HG03064 (cell line): Measurements from ENCODE around the gene KRT81.
"Not testable (repeated sequence)": the region's sequence is repeated elsewhere in the genome, so short reads cannot be mapped to it uniquely, and the experiment has no call there.

Source experiments
- ATAC-seq: cut with Tn5 transposase; IDR thresholded peaks from one replicate; pipeline ENCODE4 v1.9.1; 2021; ENCODE audit warnings: low read depth; ENCODE audit not compliant: unreplicated experiment

The KRT81 gene

DNA sequence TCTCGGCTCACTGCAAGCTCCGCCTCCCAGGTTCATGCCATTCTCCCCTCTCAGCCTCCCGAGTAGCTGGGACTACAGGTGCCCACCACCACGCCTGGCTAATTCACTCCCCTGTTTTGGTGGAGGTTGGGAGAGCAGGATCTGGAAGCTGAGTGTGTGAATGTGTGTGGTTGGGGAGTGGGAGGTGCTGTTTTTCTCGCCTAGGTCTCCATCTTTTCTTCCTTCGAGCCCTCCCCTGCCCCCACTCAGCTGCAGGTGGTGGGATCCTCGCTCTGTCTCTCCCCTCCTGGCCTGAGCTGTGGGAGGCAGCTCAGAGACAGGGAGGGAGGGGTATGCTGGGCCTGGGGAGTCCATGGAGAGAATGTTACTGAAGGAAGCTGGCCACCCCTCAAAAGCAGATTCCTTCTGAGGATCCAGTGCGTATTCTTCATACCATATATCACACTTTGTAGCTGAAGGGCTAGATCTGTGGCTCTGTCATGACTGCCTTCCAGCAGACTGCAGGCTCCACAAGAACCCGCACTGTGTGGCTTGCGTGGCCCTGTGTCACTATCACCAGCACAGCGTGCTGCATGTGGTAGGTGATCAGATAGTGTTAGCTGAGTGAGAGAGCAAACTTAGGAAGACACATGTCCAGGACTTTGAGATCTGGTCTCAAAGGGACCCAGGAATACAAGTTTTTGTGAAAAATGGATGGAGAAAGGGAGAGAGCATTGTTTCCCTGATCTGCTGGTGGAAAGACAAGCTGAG lies 27.1 kb upstream of the KRT81 start:
- ATAC-seq: no peak

DNA sequence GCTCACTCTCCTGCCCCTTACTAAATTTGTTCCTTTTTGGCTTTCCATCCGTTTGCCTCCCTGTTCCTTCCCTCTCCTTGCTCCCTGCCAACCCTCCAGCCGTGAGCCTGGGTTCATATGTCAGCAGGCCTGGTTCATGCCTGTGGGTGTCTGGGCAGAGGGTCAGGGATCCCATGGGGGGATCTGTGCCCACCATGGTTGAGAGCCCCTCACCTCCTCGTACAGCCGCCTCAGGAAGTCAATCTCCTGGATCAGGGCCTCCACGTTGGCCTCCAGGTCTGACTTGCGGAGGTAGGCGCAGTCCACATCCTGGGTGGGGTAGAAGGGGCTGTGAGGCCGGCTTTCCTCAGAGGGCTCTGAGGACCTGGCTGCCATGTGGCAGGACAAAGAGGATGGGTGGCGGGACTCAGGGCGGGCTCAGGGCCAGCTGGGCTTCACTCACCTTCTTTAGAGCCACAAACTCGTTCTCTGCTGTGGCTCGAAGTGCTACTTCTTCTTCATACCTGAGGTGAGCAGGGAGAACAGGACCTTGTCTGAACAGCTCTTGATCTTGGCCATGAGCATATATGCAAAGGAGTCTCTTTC lies 26.2 kb upstream of the KRT81 start:
- no peak for ATAC-seq

DNA sequence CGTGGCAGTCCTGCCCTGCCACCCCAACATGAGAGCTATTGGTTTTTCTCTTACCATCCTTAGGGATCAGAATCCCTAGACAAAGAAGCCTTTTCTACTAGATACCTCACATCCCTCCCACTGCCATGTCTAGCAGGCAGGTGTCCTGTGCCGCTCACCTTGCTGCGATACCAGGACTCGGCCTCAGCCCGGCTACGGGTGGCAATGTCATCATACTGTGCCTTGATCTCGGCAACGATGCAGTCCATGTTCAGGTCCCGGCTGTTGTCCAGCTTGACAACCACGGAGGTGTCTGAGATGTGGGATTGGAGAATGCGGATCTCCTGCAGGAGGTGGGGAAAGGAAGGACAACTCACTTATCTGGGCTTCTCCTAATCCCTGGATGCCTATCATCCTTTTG lies 25.4 kb upstream of the KRT81 start:
- no peak for ATAC-seq

DNA sequence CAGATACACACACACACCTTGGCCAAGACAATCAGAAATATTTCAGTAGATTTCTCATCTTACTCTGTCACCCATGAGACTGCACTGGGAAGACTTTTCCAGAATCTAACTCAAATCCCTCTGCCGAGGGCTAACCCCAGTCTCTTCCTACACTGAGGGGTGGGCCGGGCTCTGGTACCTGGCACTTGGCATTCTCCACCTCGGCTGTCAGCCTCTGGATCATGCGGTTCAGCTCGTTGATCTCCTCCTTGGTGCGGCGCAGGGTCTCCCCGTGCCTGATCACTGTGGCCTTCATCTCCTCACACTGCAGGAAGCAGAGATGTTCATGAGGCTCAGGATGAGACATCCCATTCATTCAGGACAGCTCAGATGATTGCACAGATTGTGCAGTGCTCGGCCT lies 25.0 kb upstream of the KRT81 start:
- ATAC-seq: no peak

DNA sequence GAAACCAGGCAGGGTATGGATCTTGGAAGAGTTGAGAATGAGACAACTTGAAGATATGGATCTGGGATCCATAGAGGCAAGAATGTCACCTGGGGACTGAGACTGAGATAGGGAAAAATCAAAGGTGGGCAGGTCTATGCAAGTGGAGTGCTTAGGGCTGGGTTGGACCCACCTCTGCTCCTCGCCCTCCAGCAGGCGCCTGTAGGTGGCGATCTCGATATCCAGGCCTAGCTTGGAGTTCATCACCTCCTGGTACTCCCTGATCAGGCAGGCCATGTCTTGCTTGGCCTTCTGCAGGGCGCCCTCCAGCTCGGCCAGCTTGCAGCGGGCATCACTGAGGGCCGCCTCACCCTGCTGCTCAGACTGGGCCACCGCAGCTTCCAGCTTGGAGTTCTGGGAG lies 24.4 kb upstream of the KRT81 start:
- ATAC-seq: not testable (repeated sequence)

DNA sequence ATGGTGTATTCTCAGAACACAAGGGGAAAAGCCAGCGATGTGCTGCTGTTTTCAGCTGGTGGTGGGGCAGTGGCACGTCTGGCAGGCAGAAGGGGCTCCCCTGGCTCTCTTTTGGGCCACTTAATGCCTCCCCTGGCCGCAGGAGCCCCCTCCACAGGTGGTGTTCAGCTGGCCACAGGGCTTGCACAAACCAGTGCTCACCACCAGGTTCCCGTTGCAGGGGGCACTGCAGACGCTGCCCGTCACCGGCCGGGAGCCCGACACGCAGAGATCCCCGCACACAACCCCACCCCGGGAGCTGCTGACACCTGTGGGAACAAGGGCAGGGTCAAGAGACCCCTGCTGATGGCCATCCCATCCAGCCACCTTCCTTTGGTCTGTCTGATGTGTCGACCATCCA lies 23.2 kb upstream of the KRT81 start:
- no peak for ATAC-seq

DNA sequence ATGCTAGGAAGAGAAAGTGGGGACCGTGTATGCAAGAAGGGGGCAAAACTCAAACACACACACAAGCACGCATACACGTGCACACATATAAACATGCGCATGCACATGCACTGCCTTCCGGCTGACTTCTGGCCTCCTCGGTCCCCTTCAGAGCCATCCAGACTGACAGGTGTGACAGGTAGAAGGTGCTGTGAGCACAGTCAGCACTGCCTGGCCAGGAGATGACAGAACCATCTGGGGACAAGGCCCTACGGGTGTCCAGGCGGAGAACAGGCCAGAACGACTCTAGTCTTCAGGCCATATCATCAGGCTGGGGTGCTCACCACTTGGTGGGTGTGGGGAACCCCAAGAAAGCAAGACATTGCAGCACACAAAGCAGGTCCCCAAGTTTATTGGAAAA lies 22.6 kb upstream of the KRT81 start:
- no peak for ATAC-seq

DNA sequence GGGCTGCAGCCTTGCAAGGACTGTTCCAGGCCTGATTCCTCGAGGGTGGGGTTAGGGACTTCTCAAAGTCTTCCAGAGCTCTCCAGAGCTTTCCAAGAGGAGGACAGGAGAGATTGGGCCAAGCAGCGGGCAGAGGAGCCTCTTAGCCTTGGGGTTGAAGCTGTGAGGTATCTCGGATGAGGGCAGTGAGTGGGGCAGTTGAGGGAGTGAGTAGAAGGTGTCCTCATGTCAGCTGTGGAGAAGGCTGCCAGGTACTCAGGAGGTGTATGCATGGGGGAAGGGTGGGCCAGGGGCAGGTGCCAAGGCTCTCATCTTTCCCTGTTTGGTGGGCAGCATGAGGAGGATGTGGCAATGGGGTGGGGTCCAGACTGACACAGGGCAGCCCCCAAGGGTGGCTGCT lies 22.1 kb upstream of the KRT81 start:
- no peak for ATAC-seq

DNA sequence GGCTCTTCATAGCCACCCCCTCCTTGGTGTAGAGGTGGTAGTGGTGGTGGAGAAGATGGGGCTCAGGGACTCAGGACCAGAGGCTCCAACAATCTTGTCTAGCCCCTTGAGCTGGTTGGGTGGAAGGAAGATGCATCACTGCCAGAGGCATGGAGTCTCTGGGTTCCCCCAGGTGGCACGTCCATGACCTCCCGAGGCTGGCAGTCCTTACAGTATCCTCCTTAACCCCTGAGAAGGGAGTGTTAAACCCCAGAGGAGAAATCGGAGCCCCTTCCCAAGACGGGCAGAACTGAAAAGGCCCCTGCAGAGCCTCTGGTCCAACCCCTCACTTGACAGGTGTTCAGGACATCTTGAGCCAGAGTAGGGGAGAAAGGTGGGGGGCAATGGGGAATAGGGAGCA lies 20.8 kb upstream of the KRT81 start:
- no peak for ATAC-seq

DNA sequence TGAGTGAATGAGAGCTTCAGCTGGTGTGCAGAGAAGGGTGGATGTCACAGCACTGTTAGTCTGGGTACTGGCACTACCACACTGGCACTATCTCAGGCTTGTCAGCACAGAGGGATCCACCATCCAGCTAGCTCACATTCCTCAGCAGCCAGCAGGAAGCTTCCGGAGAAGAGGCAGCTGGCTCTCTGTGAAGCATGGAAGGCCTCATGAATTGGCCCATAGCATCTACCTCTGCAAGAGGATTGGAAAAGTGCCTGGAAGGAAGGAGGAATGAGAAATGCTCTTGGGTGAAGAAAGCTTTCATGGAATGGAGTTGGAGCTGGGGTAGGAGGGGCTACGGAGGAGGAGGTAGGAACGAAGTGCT lies 19.9 kb upstream of the KRT81 start:
- no peak for ATAC-seq

DNA sequence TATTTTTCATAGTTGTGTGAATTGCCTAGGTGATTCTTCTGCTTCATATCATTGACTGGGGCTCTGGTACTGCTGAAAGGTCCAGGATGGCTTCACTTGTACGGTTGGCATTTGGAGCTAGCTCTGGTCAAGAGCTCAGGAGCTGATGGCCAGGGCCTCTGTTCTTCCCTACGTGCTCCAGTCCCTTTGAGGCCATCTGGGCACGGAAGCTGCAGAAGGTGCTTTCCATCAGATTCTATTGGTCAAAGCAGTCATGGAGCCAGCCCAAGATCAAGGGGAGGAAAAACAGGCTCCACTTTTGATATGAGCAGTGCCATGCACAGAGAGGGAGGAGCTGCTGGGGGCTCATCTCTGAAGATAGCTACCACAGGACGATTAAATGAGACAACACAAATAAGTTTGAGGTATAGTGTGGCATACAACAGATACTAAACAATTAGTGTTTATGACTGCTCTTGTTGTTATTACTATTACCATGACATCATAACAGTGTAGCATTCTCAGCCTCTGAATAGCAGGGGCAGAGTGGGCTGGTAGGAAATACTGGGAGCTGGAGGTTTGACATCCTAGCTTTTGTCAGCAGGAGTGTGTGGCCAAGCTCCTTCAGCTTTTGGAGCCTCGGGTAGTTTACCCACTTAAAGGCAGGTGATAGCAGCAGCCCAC lies 19.4 kb upstream of the KRT81 start:
- ATAC-seq: no peak

DNA sequence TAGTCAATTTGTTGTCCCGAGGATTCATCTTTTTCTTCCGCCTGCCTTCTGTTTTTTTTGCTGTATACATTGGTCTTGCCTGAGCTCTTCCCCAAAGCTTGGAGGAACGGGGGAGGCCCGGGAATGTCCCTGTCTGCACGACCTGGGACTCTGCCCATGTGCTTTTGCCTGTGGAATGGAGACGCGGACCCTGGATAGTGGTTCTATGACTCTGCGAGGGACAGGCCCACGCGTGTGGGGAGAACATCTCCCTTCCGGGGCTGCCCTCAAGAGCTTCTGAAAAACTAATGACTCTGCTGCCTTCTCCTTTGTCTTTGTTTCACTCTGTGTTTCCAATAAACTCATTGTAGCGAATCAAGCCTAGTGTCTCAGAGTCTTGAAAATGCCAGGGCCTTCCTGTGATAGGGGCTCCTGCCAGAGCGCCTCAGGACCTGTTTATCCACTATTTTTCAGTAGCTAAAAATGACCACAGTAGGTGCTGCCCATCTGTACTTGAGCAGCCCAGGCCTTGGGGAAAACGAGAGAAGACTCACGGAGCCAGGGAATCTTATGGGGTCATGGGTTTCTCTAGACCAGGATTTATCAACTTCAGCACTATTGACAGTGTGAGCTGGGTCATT lies 17.6 kb upstream of the KRT81 start:
- ATAC-seq: no peak

DNA sequence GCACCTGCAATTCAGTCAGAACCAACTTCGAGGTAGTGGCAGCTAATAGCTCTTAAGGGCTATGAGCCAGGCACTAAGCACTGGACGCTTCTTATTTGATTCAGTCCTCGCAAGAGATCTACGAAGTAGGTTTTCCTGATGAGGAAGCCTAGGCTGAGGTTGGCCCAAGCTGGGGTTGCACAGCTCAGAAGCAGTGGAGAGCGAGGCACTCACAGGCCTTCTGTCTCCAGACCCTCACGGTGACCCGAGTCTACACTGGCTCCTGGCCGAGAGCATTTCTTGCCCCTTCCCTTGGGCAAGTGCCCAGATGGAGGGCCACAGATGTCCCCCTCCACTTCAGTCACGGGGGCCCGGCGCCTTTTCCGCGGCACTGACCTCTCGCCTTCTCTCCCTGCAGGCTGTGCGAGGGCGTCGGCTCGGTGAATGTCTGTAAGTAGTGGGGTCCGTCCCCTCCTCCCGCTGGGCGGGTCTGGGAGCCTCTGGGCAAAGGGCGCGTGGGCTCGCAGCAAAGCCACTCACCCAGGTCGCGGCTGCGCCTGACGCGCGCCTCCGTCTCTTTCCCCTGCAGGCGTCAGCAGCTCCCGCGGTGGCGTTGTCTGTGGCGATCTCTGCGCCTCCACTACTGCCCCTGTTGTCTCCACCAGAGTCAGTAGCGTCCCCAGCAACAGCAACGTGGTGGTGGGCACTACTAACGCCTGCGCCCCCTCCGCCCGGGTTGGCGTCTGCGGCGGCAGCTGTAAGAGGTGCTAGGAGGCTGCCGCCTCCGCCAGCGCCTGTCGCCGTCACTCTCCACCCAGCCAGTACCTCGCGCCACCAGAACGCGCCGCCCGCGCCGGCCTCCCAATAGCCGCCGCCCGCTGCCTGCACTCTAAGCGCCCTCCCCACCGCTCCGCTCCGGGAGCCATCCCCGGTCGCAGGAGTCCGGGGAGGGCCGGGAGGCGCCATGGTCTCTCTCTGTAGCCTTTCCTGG lies 16.8 kb upstream of the KRT81 start:
- ATAC-seq: no peak

DNA sequence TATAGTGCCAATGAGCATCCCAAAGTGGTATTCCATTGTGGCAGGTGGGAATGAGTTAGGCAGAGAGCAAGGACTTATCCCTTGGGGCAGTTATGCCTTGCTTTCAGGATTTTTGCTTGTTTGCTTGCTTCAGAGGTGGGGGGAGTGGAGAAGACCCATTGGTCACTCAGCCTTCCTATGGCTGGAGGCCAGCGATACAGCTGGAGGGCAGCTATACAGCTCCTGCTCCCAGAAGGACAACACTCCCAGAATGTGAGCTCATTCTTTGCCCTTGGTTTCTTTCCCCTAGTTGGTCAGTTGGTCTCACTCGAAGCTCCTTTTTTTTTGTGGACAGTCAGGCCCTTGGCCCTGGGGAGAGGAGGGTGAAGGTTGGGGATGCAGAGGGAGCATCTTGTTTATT lies 15.4 kb upstream of the KRT81 start:
- ATAC-seq: no peak

DNA sequence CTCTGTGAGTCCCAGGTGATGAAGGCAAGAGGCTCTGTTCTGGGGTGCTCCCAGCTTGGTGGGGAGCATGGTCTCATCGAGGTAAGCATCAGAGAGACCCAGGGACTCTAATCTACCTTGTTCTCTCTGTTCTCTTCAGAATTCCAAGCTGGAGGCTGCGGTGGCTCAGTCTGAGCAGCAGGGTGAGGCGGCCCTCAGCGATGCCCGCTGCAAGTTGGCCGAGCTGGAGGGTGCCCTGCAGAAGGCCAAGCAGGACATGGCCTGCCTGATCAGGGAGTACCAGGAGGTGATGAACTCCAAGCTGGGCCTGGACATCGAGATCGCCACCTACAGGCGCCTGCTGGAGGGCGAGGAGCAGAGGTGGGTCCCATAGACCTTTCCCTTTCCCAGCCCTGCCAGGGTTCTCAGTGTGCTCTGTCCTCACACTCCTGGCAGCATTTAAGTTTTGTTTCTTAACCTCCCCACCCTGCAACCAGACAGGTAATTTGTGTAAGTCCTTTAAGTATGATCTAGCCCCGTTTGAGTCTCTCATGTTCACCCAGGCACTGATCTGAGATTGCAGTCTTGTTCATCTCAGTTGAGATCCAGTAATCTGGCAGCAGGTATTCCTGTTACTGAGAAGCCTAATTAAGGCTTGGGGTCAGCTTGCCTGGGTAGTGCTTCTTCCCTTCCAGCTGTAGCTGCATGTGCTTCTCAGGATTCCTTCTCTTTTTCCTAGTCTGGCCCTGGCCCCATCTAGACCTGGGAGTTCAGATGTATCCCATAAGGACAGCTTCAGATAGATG lies 14.8 kb upstream of the KRT81 start:
- no peak for ATAC-seq

DNA sequence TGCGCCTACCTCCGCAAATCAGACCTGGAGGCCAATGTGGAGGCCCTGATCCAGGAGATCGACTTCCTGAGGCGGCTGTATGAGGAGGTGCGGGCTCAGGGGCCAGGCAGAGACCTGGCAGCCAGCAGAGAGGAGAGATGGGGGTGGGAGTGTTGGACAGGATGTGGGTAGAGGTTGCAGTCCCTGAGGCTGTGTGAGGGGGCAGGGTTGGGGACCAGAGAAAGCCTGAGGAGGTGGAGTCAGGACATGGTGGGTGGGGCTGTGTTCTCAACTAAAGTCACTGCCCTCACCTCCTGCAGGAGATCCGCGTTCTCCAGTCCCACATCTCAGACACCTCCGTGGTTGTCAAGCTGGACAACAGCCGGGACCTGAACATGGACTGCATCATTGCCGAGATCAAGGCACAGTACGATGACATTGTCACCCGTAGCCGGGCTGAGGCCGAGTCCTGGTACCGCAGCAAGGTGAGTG lies 13.6 kb upstream of the KRT81 start:
- ATAC-seq: peak; percentile 78

DNA sequence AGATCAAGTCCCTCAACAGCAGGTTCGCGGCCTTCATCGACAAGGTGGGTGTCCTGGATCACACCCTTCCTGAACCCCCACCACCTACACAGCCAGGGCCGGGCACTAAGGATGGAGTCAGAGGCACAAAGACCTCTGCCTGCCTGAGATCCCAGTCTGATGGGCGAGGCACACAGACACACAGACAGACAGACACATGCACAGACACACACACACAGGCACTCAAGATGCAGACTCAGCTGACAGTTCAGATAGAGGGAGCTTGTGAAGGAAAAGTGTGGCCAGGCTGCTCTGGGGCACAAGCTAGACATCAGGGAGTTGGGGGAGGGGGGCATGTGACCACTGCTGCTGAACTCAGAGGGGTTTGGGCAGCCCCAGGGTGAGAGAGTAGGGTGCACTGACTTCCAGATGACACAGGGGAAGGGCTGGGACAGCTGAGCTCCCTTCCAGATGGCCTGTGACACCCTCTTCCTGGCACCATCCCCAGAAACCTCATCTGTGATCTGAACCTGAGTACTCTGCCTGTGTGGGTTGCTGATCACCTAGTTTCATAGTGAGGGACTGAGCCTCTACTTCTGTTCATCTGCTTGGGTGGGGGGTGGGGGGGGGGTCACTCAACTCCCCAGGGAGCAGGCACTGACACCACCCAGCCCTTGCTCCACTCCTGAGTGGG lies 11.0 kb upstream of the KRT81 start:
- not testable (repeated sequence) for ATAC-seq

DNA sequence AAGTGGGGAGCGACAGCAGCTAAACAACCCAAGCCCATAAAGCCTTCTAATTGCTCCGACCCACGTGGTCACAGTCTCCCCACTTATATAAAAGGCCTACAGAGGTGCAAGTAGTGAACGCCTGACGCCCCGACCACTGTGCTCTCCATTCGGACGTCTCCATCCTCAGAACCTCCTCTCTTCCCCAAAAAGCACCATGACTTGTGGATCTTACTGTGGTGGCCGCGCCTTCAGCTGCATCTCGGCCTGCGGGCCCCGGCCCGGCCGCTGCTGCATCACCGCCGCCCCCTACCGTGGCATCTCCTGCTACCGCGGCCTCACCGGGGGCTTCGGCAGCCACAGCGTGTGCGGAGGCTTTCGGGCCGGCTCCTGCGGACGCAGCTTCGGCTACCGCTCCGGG lies 10.4 kb upstream of the KRT81 start:
- ATAC-seq: not testable (repeated sequence)
